Body of pancreas (tissue), 4 donors: ENCODE measurements around the gene RUSC2.

ENCODE experiments used
- CTCF ChIP-seq, 7 experiments: fragments of 450-650 bp in 4 of 7; fragments of 200-600 bp in 3 of 7; sonication (generic) in 3 of 7; IDR thresholded peaks; one replicate each; pipeline ENCODE4 v1.5.1; 2016 to 2019; ENCODE audit warnings: antibody characterized with exemption in 7 of 7
- POLR2A ChIP-seq, 3 donors: fragments of 450-650 bp; IDR thresholded peaks; one replicate each; pipeline ENCODE4 v1.6.1; 2016; ENCODE audit warnings: antibody characterized with exemption in 3 of 3, mild to moderate bottlenecking in 2 of 3

- no peak for TF ChIP-seq CTCF (IDR thresholded peaks at IDR 0.05)
- no peak for TF ChIP-seq POLR2A (IDR thresholded peaks at IDR 0.05)
Measured at GRCh38 chr9:35490155-35490909, 421 bp downstream of the RUSC2 start.
